Measurements from ENCODE around the gene POGZ. TPM values are rescaled to one million over a fixed set of nuclear protein-coding genes. Genes with fewer than 3 reads are reported as not detected.

The POGZ gene
- total RNA-seq, 1 donor from 2014 or later, result 145 TPM

DNA sequence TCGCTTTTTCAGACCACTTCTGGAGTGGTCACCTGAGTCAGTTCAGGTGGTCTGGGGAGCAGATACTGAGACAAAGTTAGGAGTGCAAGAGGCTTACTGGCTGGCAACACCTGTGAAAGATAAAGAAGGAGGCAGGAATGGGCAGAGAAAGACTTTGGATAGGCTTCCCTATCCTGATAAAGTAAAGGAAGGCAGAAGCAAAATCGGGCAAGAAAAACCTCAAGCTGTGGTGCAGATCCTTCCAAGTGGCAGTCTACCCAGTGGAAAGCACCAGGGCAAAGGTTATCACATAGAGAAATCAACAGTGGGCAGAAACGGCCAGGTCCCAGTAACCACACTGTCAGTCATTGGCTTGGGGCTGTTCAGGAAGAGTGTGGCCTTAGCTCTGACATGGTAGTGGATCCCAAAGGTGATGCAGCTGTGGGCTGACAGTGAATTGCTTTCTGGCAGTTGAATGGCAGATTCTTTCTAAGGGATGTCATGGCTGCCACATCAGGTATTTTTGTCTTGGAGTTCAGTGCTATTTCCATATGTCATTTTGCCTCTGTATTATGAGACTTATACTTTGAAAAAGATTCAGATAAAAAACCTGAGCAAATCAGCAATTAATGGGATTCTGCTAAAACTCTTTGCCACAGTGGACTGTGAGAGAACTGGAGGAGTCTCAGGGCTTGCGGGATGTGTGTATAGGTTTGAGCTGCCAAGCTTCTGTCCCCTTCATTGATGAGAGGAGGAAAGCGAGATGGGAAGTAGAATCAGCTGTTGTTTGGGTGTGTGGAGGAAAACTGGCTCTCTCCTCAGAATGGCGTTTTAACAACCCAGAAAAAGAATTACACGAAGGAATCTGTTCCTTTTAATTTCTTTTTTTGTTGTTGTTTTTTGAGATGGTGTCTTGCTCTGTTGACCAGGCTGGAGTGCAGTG, 43.8 kb upstream of the POGZ start:
- no peak for TF ChIP-seq CTCF (conservative IDR thresholded peaks at IDR 0.05)
- H3K4me3 Mint-ChIP-seq, result no peak overlapping the region
- no peak overlapping the region for H3K27ac Mint-ChIP-seq (ENCODE audit: unreplicated experiment)
- peaks cover 20% of the 10 kb centered on the region for H3K4me1 Mint-ChIP-seq
- DNase-seq (ENCODE audit: low read depth, low spot score), result no peak
- H3K9me3 Mint-ChIP-seq, result no peaks in the 10 kb centered on the region
- H3K36me3 Mint-ChIP-seq (ENCODE audit: low read depth), result no peaks in the 10 kb centered on the region
- H3K27me3 Mint-ChIP-seq (ENCODE audit: low read depth), result no peaks in the 10 kb centered on the region

DNA sequence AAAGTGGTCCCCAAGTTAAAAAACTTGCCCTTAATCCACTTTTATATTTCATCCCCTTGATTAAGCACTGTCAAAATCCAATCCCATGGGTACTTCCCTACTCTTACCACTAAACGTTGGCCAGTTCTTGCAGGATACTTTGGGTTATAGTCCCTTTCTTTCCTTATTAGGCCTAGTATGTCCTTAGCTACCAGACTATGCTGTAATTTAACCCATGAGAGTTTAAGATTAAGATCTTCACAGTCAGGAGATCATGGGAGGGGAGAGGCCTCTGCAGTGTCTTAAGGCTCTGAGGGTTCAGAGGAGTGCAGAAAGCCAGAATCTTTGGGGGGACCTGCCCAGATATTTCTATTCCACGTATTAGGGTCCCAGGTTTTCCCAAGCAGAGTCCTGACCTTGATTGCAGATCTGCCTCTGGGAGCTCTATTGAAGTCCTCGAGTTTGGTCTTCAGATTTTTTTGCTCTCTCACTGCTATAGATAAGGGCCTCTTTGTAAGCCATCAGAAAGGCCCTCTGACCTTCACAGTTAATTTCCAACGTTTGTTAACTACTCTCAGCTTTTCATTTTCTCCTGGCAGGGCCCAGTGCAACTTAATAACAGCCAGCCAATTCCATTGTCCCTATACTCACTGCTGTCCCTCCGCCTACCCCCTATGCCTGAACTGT, 42.9 kb upstream of the POGZ start:
- H3K4me3 Mint-ChIP-seq, result no peak overlapping the region
- no peaks in the 10 kb centered on the region for H3K9me3 Mint-ChIP-seq
- H3K27me3 Mint-ChIP-seq (ENCODE audit: low read depth), result no peaks in the 10 kb centered on the region
- no peaks in the 10 kb centered on the region for H3K36me3 Mint-ChIP-seq (ENCODE audit: low read depth)
- H3K4me1 Mint-ChIP-seq, result peaks cover 20% of the 10 kb centered on the region
- TF ChIP-seq CTCF (conservative IDR thresholded peaks at IDR 0.05), result no peak
- DNase-seq (ENCODE audit: low read depth, low spot score), result no peak
- no peak overlapping the region for H3K27ac Mint-ChIP-seq (ENCODE audit: unreplicated experiment)

DNA sequence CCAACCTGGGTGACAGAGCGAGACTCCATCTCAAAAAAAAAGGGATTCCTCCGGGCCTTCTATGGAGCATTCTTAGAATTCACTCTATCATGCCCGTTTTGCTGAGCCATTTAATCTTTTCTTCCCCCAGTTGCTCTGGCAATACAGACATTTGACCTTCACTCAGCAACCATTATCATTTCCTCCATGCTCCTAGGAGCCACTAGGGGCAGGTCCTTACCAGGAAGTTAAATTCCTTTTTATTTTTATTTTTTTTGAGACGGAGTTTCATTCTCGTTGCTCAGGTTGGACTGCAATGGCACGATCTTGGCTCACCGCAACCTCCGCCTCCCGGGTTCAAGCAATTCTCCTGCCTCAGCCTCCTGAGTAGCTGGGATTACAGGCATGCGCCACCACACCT, 42.2 kb upstream of the POGZ start:
- H3K27ac Mint-ChIP-seq (ENCODE audit: unreplicated experiment), result no peak overlapping the region
- H3K27me3 Mint-ChIP-seq (ENCODE audit: low read depth), result no peaks in the 10 kb centered on the region
- no peak for DNase-seq (ENCODE audit: low read depth, low spot score)
- no peaks in the 10 kb centered on the region for H3K9me3 Mint-ChIP-seq
- H3K4me3 Mint-ChIP-seq, result no peak overlapping the region
- H3K36me3 Mint-ChIP-seq (ENCODE audit: low read depth), result no peaks in the 10 kb centered on the region
- peak; percentile 57 for TF ChIP-seq CTCF (conservative IDR thresholded peaks at IDR 0.05)
- peaks cover 20% of the 10 kb centered on the region for H3K4me1 Mint-ChIP-seq

DNA sequence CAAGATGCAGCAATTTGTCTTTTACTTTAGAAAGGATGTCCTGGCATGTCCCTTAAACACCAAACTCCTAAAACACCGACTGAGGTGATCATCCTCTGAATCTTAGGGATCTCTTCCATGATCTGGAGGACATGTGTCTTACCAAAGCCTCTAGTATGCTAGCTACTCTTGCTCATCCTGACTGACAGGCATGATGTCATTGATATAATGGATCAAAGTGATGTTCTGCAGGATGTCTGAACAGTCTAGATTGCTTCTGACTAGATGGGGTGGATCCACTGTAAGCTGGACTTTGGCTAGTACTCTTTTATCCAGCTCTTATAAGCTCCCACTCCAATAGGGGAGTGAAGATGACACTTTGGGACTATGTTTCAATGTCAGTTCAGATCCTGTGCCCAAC, 40.6 kb upstream of the POGZ start:
- no peak for DNase-seq (ENCODE audit: low read depth, low spot score)
- Mint-ChIP-seq H3K9me3 (no peaks in the 10 kb centered on the region), H3K36me3 (ENCODE audit: low read depth) (no peaks in the 10 kb centered on the region), H3K4me1 (peaks cover 24% of the 10 kb centered on the region), H3K27me3 (ENCODE audit: low read depth) (no peaks in the 10 kb centered on the region), H3K27ac (ENCODE audit: unreplicated experiment) (no peak overlapping the region), H3K4me3 (no peak overlapping the region)
- TF ChIP-seq CTCF (conservative IDR thresholded peaks at IDR 0.05), result no peak

GRCh38 chr1:151499365-151499764, 40.1 kb upstream of the POGZ start:
- Mint-ChIP-seq H3K4me1 (peaks cover 29% of the 10 kb centered on the region), H3K9me3 (no peaks in the 10 kb centered on the region), H3K4me3 (no peak overlapping the region), H3K36me3 (ENCODE audit: low read depth) (no peaks in the 10 kb centered on the region), H3K27ac (ENCODE audit: unreplicated experiment) (no peak overlapping the region), H3K27me3 (ENCODE audit: low read depth) (no peaks in the 10 kb centered on the region)
- DNase-seq (ENCODE audit: low read depth, low spot score), result no peak
- TF ChIP-seq CTCF (conservative IDR thresholded peaks at IDR 0.05), result no peak
